HG03460 (cell line): ENCODE measurements around the gene GRK2.
"Not testable (repeated sequence)": the region's sequence is repeated elsewhere in the genome, so short reads cannot be mapped to it uniquely, and the experiment has no call there.

Source experiments
- ATAC-seq: cut with Tn5 transposase; IDR thresholded peaks from one replicate; pipeline ENCODE4 v1.9.1; 2021; ENCODE audit not compliant: unreplicated experiment

The GRK2 gene

DNA sequence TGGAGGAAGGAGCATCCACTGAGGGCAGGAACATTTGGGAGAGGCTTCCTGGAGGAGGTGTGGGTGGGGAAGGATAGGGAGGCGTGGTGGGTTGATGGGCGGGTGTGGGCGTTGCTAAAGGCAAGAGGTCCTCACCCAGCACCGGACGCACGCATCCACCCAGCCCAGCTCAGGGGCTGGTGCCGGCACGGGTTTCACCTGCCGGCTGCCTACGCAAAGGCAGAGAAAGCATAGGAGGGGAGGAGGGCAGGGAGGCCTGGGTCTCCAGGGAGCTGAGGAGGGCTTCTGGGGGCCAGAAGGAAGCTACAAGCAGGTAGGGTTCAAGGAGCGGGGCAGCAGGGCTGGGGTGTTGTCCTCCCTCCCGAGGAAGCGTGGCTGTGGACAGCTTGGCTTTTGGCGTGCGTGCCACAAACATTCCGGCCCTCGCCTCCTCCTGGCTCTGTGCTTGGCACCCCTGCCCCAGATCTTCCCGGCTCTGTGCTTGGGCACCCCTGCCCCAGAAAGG, 44.8 kb downstream of the GRK2 start:
- no peak for ATAC-seq

DNA sequence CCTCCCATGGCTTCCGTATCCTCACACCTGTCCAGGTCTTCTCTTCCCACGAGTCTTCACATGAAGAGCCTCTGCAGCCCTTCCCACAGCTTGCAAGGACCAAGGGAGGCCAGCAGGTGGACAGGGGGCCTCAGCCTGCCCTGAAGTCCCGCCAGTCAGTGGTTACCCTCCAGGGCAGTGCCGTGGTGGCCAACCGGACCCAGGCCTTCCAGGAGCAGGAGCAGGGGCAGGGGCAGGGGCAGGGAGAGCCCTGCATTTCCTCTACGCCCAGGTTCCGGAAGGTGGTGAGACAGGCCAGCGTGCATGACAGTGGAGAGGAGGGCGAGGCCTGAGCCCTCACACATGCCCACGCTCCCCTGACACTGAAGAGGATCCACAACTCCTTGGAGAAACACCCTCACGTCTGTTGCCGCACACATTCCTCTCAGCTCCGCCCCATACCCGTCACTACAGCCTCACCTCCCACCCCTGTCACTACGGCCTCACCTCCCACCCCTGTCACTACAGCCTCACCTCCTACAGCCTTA, 45.3 kb downstream of the GRK2 start:
- no peak for ATAC-seq

DNA sequence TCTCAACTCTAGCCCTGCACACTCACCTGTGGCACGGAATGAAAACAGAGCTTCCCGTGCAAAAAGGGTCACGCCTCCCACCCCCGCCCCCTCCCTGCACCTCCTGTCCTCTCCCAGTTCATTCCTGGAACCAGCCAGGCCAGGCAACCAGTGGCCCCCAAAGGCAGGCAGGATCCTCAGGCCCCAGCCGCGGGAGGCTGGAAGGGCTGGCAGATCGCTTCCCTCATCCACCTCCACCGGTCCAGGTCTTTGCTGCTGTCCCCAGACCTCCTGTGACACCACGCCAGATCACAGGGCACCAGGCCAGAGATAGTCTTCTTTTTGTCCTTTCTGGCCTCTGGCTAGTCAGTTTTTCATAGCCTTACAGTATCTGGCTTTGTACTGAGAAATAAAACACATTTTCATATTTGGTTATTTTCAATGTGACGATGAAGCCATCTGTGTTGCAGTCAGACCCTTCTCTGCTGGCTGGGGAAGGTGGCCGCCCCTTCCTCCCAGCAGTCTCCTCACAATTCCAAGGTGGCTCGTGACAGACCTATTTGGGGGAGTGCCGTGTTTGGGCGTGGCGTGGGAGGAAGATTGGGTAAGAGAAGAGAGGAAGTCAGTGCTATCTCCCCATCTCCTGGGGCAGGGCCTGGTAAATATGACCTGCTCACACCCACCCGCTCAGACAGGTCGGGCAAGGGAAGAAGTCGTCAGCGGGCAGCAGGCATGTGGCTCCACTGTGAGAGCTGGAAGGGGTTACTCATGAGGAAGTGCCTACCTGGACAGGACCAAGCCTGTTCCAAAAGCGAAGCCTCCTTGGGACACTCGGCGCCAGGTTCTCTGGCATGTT, 46.1 kb downstream of the GRK2 start:
- no peak for ATAC-seq

DNA sequence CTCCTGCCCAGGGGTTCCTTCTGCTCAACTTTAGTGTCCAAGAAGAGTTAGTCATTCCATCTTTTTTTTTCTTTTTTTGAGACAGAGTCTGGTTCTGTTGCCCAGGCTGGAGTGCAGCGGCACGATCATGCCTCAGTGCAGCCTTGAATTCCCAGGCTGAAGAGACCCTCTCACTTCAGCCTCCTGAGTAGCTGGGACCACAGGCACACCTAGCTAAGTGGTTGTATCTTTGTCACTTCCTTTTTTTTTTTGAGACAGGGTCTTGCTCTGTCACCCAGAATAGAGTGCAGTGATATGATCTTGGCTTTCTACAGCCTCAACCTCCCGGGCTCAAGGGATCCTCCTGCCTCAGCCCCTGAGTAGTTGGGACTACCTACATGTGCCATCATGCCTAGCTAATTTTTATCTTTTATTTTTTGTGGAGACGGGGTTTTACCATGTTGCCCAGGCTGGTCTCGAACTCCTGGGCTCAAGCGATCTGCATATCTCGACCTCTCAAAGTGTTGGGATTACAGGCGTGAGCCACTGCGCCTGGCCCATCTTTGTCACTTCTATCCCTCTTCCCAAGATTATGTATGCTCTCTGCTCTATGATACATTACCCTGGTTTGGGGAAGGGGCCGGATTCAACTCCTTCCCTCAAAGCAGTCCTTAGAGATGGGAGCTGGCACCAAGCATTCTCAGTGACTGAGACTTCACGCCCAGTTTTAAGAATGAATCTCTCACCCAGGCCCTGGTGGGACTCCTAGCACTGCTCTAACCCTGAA, 47.0 kb downstream of the GRK2 start:
- ATAC-seq, result no peak

DNA sequence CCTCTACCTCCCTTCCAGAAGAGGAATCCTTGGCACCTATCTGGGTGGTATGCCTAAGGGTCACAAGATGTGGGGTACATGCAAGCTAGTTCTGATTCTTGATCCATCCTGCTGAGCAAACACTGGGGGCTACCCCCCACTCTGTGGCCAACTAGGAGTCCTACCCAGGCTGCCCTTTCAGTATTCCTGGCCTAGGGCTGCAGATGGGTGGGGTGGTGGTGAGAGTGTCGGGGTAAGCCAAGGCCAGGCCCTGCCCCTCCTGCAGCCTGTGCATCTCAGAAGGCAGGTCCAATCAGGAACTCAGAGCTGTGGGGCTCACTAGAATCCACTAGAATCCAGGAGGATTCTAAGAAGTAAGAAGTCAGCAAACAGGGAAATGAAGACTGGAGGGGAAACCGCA, 47.9 kb downstream of the GRK2 start:
- ATAC-seq, result no peak

DNA sequence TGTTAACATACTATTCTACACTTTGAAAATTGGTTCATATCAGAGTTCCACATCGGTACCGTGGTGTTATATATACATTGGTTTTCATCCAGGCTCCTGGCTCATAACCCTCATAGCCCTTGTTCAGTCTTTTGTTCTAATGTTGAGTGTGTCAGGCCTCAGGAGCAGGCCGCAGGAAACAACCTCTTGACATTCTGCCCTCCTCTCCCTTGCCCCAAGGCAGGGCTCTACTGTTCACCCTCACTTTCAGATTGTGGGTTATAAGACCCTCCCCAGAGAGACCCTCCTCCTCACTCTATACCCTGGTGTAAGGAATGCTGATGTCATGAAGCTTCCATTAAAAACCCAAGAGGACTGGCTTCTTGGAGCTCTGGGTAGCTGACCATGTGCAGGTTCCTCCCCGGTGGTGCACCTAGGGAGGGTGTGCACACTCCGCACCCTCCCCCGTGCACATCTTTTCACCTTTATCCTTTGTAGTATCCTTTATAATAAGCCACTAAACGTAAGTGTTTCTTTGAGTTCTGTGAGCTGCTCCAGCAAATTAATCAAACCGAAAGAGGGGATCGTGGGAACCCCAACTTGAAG, 49.1 kb downstream of the GRK2 start:
- no peak for ATAC-seq

DNA sequence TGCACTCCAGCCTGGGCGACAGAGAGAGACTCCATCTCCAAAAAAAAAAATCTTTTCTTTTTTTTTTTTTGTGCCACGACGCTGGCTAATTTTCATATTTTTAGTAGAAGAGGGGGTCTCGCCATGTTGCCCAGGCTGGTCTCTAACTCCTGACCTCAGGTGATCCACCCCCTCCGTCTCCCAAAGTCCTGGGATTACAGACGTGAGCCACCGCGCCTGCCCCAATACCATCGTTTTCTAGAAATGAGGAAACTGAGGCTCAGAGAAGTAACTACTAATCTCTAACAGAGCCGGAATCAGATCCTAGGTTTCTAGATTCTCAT, 50.6 kb downstream of the GRK2 start:
- no peak for ATAC-seq

DNA sequence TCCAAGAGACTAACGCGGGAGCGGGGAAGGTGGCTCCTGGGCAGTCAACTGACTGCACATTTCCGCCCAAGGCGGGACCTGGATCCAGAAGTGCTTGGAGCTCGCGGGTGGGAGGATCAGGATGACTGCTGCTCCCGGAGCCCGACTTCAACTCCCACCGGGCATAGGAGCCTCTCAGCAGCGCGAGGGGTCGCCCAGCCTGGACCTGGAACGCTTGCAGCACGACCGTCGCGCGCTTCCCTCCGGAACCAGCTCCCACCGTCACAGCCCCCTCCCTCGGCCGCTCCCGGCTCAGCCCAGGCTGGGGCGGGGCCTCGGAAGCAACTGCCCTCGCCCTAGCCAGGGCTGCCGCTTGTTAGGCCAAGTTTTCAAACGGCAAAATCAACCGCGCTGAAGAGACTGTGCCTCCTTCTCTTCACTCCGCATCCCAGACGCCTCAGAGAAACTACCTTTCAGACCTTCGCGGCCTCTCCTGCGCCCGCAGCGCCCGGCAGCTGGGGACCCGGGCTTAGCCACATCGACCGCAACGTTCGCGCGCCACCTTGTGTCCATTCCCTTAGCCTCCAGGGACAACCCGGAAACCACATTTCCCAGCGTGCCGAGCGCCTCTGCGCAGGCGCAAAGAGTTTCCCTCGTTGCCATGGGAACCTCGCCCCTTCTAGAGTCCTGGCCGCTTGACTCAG, 51.1 kb downstream of the GRK2 start:
- ATAC-seq, result peak; percentile 74

DNA sequence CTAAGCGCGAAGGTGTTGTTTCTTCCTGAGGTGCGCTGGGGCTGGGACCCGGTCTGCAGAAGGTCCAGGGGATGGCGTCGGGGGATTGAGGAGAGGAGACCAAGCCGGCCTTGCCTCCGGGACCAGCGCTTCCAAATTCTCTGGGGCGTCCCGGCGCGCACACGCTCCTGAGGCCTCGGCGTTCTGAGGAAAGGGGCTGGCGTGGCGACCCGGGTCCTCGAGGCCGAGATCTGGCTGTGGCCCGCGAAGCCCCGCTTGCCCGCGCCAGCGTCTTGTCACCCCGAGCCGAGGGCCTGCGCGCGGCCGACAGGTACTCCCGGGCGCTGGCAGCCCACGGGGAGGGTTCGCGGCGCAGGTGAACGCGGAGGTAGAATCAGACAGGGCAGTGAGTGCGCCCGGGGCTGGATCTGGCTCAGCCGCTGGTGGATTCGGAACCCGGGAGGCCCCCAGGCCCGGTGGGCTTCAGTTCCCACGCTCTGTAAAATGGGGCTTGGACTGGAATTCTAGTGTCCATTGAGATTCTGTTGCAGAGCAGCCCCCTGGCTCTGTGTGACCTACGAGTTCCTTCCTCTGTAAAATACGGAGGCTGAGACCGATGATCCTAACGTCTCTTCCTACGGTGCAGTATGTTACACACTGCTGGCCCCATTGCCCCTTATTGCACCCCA, 51.7 kb downstream of the GRK2 start:
- peak; percentile 20 for ATAC-seq

DNA sequence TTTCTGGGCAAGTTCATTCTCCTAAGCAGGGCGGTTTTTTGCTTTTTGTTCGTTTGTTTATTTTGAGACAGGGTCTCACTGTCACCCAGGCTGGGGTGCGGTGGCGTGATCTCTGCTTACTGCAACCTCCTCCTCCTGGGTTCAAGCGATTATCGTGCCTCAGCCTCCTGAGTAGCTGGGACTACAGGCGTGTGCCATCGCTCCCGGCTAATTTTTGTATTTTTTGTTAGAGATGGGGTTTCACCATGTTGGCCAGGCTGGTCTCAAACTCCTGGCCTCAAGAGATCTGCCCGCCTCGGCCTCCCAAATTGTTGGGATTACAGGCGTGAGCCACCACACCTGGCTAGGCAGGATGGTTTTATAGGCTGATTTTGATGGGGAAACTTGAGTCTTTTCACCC, 52.6 kb downstream of the GRK2 start:
- not testable (repeated sequence) for ATAC-seq

DNA sequence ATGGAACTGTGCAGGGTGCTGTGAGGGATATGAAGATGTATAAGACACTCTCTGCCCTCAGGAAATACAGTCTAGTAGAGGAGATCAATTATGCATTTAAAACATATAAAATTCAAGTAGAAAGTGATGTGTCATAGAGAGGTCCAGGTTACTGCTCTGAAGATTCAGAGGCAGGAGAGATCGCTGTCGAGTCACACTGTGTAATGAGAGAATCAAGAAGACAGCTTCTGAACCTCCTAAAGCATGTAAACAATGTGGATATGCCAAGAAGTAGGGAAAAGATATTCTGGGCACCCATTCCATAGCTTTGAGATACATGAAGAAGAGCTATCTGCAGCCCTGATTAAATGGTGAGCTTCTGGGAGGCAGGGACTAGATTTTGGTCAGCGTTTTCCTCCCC, 53.7 kb downstream of the GRK2 start:
- no peak for ATAC-seq

DNA sequence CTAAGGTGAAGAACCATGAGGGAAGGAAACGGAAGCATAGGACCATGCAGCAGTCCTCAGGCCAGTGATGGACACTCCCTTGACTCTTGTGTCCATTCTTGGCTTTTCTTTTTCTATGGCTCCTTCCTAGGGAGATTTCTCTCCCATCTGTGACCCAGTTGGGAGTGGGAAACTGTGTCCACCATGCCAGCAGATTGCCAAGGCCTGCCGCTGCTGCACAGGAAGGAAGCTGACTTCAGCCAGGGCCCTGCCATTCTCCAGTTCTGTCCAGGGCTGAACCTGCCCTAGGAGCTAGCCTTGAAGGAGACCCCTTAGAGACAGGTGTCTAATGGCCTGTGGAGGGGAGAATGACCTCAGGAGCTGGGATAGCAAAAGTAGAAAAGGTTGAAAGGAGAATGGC, 54.4 kb downstream of the GRK2 start:
- no peak for ATAC-seq

DNA sequence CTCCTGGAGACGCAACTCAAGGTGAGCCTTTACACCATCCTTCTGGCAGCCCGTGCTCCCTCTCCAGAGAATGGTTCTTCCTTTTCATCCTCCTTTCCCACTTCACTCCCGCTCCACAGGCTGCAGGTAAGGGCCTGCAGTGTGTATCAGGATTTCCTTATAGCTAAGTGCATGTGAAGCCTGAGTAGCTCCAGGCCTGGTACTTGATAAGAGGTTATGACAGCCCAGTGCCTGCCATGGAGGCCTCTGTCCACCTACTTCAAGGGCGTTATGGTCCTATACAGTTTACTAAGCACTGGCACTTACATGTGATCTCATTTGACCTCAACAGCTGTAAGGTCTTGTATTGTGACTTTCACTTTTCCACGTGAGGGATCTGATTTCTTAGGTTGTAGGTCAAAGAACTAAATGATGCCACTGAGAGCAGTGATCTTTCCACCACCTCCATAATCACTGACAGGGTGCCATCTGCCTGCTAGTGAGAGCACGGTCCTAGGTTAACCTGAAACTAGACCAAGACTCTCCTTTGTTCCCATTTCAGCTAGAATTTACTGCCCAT, 55.1 kb downstream of the GRK2 start:
- ATAC-seq, result no peak

DNA sequence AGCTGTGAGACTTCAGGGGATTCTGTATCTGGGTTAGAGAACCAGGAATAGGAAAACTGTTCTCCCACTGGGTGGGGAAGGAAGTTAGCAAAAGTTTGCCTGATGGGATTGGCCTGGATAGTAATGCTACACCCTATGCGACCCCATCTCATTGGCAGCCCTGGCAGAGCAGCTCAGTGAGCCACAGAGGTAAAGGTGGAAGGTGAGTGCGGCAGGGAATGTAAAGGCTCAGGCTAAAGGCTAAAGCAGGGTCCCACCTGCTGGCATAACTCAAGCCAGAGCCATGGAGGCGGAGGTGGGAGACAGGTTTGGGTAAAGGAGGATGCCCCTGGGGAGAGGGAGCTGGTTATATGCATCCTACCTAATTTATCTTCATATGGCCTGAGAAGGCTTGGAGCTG, 55.8 kb downstream of the GRK2 start:
- no peak for ATAC-seq

DNA sequence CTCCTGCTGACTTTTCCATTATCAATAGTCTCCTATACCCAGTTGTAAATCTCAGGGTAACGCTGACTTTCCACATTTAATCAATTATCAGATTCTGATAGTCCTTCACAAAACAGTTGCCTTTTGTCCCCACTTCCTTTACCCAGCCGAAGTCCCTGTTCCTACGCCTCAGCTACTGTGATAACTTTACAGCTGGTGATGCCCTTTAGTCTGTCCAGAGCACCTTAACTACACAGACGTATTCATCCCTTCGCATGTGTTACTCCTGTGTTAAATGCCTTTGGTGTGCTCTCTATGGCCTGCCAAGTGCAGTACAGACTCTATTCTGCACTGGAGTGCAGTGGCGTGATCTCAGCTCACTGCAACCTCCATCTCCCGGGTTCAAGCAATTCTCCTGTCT, 57.3 kb downstream of the GRK2 start:
- no peak for ATAC-seq

DNA sequence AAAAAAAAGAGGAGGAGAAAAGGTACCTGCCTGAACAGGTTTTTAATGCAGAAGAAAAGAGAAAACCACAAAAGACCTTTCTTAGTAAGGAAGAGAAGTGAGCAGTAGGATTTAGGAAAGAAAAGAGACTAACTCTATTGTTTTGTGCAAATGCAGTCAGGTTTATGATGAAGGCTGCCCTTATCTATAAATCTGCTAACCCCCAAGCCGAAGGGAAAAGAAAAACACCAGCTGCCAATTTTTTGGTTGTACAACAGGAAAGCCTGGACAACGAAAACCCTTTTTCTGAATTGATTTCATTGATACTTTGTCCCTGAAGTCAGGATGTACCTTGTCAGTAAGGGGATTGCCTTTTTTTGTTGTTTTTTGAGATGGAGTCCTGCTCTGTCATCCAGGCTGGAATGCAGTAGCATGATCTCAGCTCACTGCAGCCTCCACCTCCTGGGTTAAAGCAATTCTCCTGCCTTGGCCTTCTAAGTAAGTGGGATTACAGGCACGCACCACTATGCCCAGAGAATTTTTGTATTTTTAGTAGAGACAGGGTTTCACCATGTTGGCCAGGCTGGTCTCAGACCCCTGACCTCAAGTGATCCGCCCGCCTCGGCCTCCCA, 65.9 kb downstream of the GRK2 start:
- ATAC-seq, result no peak
